ENCODE measurements around the gene EML1. TPM values are rescaled to one million over a fixed set of nuclear protein-coding genes. Genes with fewer than 3 reads are reported as not detected.

Gene EML1
- total RNA-seq, 1 donor from 2014 or later, result 0.32 TPM

- intact Hi-C loops (cut with micrococcal nuclease), result no loop called here
Measured at GRCh38 chr14:99803106-99803775, 10.0 kb downstream of the EML1 start.

GRCh38 chr14:99803803-99804202 is 10.6 kb downstream of the EML1 start:
- intact Hi-C loops (cut with micrococcal nuclease), result no loop called here

- intact Hi-C loops (cut with micrococcal nuclease), result no loop called here
Measured at GRCh38 chr14:99805757-99806439, 12.7 kb downstream of the EML1 start.

- intact Hi-C loops (cut with micrococcal nuclease), result no loop called here
Measured at GRCh38 chr14:99806836-99807235, 13.6 kb downstream of the EML1 start.

GRCh38 chr14:99807413-99808153 is 14.4 kb downstream of the EML1 start:
- intact Hi-C loops (cut with micrococcal nuclease), result no loop called here

GRCh38 chr14:99808154-99808505 is 14.9 kb downstream of the EML1 start:
- intact Hi-C loops (cut with micrococcal nuclease), result no loop called here

DNA sequence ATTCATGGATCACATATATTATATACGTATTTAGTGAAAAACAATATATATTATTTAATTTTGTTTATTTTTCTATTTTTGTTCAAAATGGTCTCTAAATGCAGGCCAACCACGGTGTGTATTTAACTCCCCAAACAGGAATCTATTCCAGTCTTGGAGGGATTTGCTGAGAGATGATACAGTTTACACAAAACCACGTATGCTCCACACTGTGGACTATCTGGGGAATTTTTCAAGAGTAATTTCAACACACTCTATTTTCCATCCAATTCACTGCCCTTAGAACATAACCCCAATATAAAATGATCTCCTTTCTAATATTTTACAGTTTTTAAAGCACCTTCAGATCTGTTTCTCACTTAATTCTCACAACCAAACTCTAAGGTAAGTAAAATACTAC is 15.3 kb downstream of the EML1 start:
- intact Hi-C loops (cut with micrococcal nuclease), result no loop called here

DNA sequence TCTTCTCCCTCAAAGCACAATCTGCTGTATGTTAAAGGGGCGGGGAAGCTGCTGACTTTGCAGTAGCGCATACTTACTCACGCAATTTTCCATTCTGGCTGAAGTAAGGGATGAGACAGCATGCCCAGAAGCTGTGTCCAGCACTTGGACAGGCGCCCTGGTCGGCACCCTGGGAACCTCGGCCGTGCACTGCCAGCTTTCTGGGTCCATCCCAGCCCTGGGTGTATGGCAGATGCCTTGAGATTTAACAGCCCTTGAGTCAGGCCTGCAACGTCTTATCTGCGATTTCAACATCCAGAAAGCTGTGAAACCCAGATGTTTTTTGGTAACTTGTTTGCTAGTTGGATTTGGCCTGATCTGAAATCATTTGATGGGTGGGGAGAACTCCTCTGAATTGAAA is 16.1 kb downstream of the EML1 start:
- intact Hi-C loops (cut with micrococcal nuclease), result no loop called here

- intact Hi-C loops (cut with micrococcal nuclease), result no loop called here
Measured at GRCh38 chr14:99809859-99810558, 16.8 kb downstream of the EML1 start.

DNA sequence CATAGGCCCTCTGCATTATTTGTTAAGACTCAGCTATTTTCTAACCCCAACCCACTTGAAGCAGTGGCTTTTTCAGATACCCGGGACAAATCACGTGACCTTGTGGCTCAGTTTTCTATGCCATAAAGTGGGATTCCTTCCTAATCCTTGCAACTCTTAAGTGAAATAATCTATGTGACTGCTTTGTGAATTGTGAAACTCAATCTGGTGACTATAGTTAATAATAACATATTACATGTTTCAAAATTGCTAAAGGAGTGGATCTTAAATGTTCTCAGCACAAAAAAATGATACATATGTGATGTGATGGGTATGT is 17.3 kb downstream of the EML1 start:
- intact Hi-C loops (cut with micrococcal nuclease), result no loop called here

- intact Hi-C loops (cut with micrococcal nuclease), result no loop called here
Measured at GRCh38 chr14:99812096-99812750, 19.0 kb downstream of the EML1 start.

DNA sequence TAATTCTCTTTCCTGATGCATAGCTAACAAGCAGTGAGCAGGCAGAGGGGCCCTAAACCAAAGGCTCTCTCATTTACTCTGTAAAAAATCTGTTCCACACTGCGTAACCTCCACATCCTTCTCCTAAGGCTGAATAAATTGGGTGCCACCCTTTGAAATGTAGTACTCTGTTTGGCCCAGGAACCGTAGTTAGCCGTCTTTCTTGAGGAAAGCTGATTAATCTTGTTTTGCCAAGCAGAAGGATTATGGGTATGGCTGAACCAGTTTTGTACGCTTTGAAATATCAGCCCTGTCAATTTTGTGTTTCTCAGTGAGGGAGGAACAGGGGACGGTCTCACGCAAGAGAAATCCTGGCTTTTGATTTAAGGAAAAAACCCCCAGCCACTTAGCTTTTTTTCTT is 19.7 kb downstream of the EML1 start:
- intact Hi-C loops (cut with micrococcal nuclease), result no loop called here

DNA sequence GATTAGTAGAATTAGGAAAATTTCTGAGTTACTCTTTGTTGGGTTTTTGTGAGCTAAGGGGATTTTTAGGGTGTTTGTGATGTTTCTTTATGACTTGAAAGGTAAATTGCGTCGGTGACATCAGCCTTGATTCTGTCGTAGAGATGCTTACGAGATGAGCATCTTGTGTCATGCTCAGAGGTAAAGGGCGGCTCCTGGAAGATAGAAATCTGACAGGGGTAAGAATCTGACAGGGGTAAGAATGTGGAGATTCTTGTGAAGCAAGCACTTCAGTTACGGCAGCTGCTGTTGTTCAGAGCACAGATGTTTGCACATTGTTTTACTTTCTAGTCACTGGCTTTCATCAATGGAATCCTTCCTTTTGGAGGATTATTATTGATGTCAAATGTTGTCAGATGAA is 22.5 kb downstream of the EML1 start:
- intact Hi-C loops (cut with micrococcal nuclease), result no loop called here

DNA sequence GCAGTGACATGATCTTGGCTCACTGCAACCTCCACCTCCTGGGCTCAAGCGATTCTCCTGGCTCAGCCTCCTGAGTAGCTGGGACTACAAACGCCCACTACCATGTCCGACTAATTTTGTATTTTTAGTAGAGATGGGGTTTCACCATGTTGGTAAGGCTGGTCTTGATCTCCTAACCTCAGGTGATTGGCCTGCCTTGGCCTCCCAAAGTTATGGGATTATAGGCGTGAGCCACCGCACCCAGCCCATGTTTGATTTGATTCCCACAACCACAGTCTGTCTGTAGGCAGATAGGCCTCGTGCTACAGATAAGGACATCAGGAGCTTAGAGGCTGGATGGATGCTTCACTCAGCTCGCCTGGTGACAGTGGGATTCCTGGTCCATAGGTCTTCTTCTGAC is 23.0 kb downstream of the EML1 start:
- intact Hi-C loops (cut with micrococcal nuclease), result no loop called here

- intact Hi-C loops (cut with micrococcal nuclease), result no loop called here
Measured at GRCh38 chr14:99816642-99817041, 23.4 kb downstream of the EML1 start.

DNA sequence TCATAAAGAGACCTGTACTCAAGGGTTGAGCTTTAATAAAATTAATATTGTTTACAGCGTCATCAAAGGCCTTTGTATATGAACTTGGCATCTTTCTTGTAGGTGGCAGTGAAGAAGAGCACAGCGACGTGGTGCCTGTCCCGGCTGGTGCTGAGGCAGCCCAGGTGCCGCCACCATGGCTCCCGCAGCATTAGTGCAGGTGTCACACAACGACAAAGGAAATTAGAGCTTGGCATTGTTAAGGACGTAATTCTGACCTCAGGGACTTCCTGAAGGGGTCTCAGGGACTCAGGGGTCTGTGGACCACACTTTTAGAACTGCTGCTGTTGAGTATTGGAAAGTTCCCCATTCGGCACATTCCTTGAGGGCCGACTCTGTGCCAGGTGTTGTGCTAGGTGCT is 24.1 kb downstream of the EML1 start:
- intact Hi-C loops (cut with micrococcal nuclease), result no loop called here

GRCh38 chr14:99818503-99819036 is 25.4 kb downstream of the EML1 start:
- intact Hi-C loops (cut with micrococcal nuclease), result no loop called here

- intact Hi-C loops (cut with micrococcal nuclease), result no loop called here
Measured at GRCh38 chr14:99819514-99819913, 26.3 kb downstream of the EML1 start.

DNA sequence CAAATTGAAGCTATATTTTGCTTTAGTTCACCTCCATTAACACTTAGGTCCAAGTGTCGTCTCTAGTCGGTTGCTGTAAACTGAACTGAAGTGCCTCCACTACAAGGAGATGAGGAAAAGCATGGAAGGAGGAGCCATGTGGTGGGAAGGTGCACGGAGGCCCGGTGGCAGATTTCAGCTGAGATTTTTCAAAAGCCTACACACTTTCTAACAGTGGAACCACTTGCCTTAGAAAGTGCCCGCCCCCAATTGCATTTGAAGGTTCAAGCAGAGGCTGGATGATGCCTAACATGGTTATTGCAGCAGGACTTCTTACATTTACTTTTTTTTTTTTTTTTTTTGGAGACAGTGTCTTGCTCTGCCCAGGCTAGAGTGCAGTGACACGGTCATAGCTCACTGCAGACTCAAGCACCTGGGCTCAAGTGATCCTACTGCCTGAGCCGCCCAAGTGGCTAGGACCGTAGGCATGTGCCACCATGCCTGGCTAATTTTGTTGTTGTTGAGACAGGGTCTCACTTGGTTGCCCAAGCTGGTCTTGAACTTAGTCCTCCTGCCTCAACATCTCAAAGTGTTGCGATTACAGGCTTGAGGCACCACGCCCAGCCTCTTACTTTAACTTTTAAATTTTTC is 27.6 kb downstream of the EML1 start:
- intact Hi-C loops (cut with micrococcal nuclease), result no loop called here

DNA sequence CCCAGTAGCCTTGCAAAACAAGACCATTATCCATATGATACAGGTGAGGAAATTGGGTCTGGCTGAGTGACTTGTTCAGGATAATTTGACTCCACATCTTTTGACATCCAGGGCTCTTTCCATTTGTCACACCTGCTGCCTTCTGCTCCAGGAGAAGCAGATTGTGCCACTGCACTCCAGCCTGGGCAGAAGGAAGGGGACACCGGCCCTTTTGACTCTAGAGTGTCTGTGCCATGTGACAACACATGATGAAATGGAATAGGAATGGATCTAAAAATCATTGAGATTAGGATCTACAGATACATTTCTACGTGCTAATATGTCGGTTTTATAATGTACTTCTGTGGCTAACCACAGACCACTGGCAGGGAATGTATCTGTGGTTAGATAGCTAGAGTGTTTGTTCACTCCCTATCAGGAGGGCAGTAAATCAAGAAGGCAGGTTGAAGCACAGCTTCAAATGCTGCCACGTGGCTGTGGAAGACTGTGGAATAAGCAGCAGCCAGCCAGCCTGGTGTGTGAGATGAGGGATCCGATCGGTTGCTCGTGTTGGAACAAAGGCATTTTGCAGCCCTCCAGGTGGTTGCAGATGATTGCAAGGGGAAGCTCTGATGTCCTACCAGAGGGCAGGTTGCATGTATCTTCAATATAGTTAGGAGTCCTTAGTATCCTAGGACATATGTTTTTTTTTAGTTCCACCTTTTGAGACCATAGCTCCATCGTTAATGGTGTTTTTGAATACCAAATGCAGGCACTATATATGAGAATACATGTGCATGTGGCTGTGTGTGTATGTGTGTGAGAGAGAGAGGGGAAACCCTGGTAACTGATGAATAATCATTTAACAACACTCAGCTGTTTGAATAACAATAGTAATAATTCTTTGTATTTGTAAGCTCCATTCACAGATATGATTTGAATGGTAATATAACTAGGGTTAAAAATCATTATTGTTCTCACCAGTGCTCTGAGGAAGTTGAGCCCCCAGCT is 28.6 kb downstream of the EML1 start:
- intact Hi-C loops (cut with micrococcal nuclease), result no loop called here
